ENCODE results near the gene EVI5L. TPM values are rescaled to one million over a fixed set of nuclear protein-coding genes. Genes with fewer than 3 reads are reported as not detected.

The EVI5L gene
- total RNA-seq, 1 donor from 2014 or later = 22.9 TPM

DNA sequence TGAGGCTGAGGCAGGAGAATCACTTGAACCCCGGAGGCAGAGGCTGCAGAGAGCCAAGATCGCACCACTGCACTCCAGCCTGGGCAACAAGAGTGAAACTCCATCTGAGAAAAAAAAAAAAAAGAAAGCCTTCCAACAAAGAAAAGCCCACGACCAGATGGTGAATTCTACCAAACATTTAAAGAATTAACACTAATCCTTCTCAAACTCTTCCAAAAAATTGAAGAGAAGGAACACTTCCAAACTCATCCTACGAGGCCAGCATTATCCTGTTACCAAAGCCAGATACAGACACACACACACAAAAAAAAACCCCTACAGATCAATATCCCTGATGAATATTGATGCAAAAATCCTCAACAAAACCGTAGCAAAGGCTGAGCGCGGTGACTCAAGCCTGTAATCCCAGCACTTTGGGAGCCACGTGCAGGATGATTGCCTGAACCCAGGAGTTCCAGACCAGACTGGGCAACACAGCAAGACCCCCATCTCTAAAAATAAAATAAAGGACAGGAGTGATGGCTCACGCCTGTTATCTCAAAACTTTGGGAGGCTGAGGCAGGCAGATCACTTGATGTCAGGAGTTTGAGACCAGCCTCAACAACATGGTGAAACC is 6.2 kb upstream of the EVI5L start:
- TF ChIP-seq, protein P1, sequence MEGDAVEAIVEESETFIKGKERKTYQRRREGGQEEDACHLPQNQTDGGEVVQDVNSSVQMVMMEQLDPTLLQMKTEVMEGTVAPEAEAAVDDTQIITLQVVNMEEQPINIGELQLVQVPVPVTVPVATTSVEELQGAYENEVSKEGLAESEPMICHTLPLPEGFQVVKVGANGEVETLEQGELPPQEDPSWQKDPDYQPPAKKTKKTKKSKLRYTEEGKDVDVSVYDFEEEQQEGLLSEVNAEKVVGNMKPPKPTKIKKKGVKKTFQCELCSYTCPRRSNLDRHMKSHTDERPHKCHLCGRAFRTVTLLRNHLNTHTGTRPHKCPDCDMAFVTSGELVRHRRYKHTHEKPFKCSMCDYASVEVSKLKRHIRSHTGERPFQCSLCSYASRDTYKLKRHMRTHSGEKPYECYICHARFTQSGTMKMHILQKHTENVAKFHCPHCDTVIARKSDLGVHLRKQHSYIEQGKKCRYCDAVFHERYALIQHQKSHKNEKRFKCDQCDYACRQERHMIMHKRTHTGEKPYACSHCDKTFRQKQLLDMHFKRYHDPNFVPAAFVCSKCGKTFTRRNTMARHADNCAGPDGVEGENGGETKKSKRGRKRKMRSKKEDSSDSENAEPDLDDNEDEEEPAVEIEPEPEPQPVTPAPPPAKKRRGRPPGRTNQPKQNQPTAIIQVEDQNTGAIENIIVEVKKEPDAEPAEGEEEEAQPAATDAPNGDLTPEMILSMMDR (IDR thresholded peaks at IDR 0.05; ENCODE audit: borderline replicate concordance) = no peak
- H3K27me3 ChIP-seq (ENCODE audit: low read depth) = peaks cover 53% of the 10 kb centered on the region

DNA sequence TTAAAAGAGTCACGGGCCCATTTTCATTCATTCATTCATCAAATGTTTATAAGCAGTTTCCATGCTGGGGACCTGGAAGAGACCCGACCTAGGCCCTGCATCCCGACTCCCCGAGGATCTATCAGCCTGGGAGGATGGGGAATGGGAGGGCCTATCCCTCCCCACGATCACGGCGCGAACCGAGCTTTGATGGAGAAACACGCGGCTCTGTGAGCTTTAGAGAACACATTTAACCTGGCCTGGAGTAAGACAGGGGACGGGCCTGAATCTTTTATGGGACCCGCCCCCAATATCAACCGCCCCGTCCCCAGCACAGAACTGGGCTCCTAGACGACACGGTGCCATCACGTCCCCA is 875 bp upstream of the EVI5L start:
- no peak for DNase-seq
- Histone ChIP-seq H3K36me3 (no peaks in the 10 kb centered on the region), H3K27me3 (ENCODE audit: low read depth) (peaks cover 13% of the 10 kb centered on the region), H3K9me3 (replicated peaks) (no peaks in the 10 kb centered on the region), H3K27ac (replicated peaks) (peak overlapping the region; percentile 23), H3K4me3 (peak overlapping the region; percentile 83), H3K4me1 (peaks cover 35% of the 10 kb centered on the region)
- intact Hi-C loops (cut with micrococcal nuclease) = no loop called here
- TF ChIP-seq, protein P1 (IDR thresholded peaks at IDR 0.05; ENCODE audit: borderline replicate concordance) = no peak

More for the DNA sequence above, 6.2 kb upstream of the EVI5L start:
- H3K9me3 ChIP-seq (replicated peaks) = peaks cover 2% of the 10 kb centered on the region
- intact Hi-C loops (cut with micrococcal nuclease) = no loop called here
- no peak overlapping the region for H3K4me3 ChIP-seq
- no peak for DNase-seq
- no peaks in the 10 kb centered on the region for H3K36me3 ChIP-seq
- no peak overlapping the region for H3K27ac ChIP-seq (replicated peaks)
- H3K4me1 ChIP-seq = no peaks in the 10 kb centered on the region

DNA sequence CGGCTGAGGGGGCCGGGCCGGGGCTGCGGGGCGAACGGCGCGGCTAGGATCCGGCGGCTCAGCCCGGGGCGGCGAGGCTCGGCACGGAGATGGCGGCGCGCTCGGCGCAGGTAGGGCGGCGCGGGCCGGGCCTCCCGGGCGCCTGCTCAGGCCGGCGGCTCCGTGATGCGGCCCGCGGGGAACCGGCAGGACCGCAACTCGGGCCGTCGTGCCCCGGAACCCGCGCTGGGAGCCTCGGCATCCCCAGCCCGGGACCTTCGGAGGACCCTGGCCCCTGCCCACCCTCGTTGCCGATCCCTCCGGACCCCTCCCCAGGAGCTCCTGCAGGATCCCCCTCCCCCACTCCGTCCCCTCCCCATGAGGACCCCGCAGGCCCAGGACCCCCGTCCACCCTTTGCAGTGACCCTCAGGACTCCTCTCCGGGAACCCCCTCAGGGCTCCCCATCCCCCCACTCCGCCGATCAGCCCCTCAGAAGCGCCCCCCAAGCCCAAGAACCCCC is 304 bp downstream of the EVI5L start:
- intact Hi-C loops (cut with micrococcal nuclease) = no loop called here
- Histone ChIP-seq H3K27ac (replicated peaks) (peak overlapping the region; percentile 55), H3K36me3 (no peaks in the 10 kb centered on the region), H3K9me3 (replicated peaks) (no peaks in the 10 kb centered on the region), H3K27me3 (ENCODE audit: low read depth) (peaks cover 3% of the 10 kb centered on the region), H3K4me1 (peaks cover 35% of the 10 kb centered on the region), H3K4me3 (peak overlapping the region; percentile 83)
- TF ChIP-seq, protein P1 (IDR thresholded peaks at IDR 0.05; ENCODE audit: borderline replicate concordance) = no peak
- peak; percentile 29 for DNase-seq

DNA sequence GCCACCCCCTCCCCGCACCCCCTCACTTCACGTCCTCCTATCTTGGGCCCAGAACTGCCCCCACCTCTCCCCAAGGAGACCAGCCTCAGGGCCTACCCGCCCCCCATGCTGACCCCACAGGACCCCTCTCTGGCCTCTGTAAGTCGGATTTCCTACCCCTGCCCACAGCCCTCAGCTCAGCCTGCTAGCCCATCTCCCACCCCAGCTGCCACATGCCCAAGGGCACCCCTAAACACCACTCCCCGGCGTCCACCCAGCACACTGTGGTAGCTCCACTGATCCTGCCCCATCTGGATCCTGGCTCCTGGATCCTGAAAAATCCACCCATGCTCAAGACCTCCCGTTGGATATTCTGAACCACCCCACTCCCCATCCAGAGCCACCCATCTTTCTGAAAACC is 805 bp downstream of the EVI5L start:
- no peaks in the 10 kb centered on the region for H3K27me3 ChIP-seq (ENCODE audit: low read depth)
- TF ChIP-seq, protein P1 (IDR thresholded peaks at IDR 0.05; ENCODE audit: borderline replicate concordance) = no peak
- H3K9me3 ChIP-seq (replicated peaks) = no peaks in the 10 kb centered on the region
- H3K27ac ChIP-seq (replicated peaks) = no peak overlapping the region
- no peak for DNase-seq
- intact Hi-C loops (cut with micrococcal nuclease) = no loop called here
- H3K36me3 ChIP-seq = no peaks in the 10 kb centered on the region
- peaks cover 35% of the 10 kb centered on the region for H3K4me1 ChIP-seq
- H3K4me3 ChIP-seq = peak overlapping the region; percentile 83

DNA sequence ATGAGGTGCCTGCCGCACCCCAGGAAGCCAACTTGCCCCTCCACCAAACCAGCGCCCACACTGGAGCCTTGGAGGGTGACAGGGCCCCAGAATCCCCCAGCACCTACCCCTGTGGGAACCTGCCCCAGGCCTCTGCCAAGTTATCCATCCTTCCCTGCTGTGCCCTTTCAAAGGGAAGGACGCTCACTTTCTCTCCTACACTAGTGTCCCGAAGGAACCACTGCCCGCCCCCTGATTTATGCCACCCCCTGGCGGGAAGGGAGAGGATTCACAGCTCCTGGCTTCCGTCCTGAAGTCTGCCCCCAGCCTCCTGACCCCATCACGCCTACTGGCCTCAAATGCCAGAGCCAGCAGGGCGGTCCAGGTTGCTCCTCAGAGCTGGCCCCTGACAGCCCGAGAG is 1.4 kb downstream of the EVI5L start:
- DNase-seq = no peak
- intact Hi-C loops (cut with micrococcal nuclease) = no loop called here
- Histone ChIP-seq H3K36me3 (no peaks in the 10 kb centered on the region), H3K4me1 (peaks cover 35% of the 10 kb centered on the region), H3K27ac (replicated peaks) (no peak overlapping the region), H3K9me3 (replicated peaks) (no peaks in the 10 kb centered on the region), H3K27me3 (ENCODE audit: low read depth) (no peaks in the 10 kb centered on the region), H3K4me3 (no peak overlapping the region)
- TF ChIP-seq, protein P1 (IDR thresholded peaks at IDR 0.05; ENCODE audit: borderline replicate concordance) = no peak
